CD4-positive, alpha-beta T cell (primary cell): ENCODE results near the gene R3HCC1L. TPM values are rescaled to one million over a fixed set of nuclear protein-coding genes. Genes with fewer than 3 reads are reported as not detected.

ENCODE experiments used
- ATAC-seq: fragments of 200-7000 bp; cut with Tn5 transposase; one replicate; pipeline ENCODE4 v1.10.0; 2022; ENCODE audit warnings: mild to moderate bottlenecking; ENCODE audit not compliant: poor library complexity
- CTCF ChIA-PET: fragments of 350-600 bp; sonication (Branson Sonifier 250); formaldehyde crosslinking; loops from one replicate; lab custom pipeline; 2021; ENCODE audit warnings: antibody characterized with exemption, inconsistent platforms; lab: Charles Lee
- POLR2A ChIA-PET: fragments of 350-600 bp; sonication (Branson Sonifier 250); formaldehyde crosslinking; loops from one replicate; lab custom pipeline; 2021; ENCODE audit warnings: antibody characterized with exemption, inconsistent platforms; lab: Charles Lee
- DNase-seq, 14 experiments: peaks; one replicate each; pipeline ENCODE4 v3.0.0-alpha.2; 2013 to 2020; ENCODE audit warnings: mixed read lengths in 2 of 14
- H3K27ac ChIP-seq, 2 donors: one replicate each; pipeline versions ENCODE4 v1.5.1 to v1.7.0; 2013; ENCODE audit warnings: low read length in 2 of 2, low read depth in 1 of 2, mild to moderate bottlenecking in 1 of 2
- H3K27me3 ChIP-seq, 2 experiments: 1 replicate in 1 of 2; 2 replicates in 1 of 2; pipeline versions ENCODE4 v1.6.1 to v1.7.0; 2013; ENCODE audit warnings: low read length in 2 of 2, control low read depth in 1 of 2, mild to moderate bottlenecking in 1 of 2, moderate library complexity in 1 of 2; ENCODE audit not compliant: insufficient read depth in 2 of 2, control insufficient read depth in 1 of 2
- H3K36me3 ChIP-seq: one replicate; pipeline ENCODE4 v1.6.1; 2013; ENCODE audit warnings: low read length, control low read depth; ENCODE audit not compliant: insufficient read depth
- H3K4me1 ChIP-seq: one replicate; pipeline ENCODE4 v1.6.1; 2013; ENCODE audit warnings: low read length, control low read depth; ENCODE audit not compliant: insufficient read depth
- H3K4me3 ChIP-seq: one replicate; pipeline ENCODE4 v1.5.1; 2013; ENCODE audit warnings: mild to moderate bottlenecking, low read length, moderate library complexity
- H3K9me3 ChIP-seq, 2 experiments: 1 replicate in 1 of 2; 2 replicates in 1 of 2; pipeline versions ENCODE4 v1.6.1 to v1.7.0; 2013; ENCODE audit warnings: low read length in 2 of 2, mild to moderate bottlenecking in 2 of 2, control low read depth in 1 of 2, moderate library complexity in 1 of 2; ENCODE audit not compliant: control insufficient read depth in 1 of 2, insufficient read depth in 1 of 2
- H3K27ac Mint-ChIP-seq: one replicate; pipeline ENCODE4 v1.8.0; 2020; ENCODE audit warnings: mixed read lengths
- H3K27me3 Mint-ChIP-seq: one replicate; pipeline ENCODE4 v1.8.0; 2021; ENCODE audit warnings: mixed read lengths
- H3K36me3 Mint-ChIP-seq: one replicate; pipeline ENCODE4 v1.8.0; 2021; ENCODE audit warnings: low read depth, mixed read lengths
- H3K4me1 Mint-ChIP-seq: one replicate; pipeline ENCODE4 v1.8.0; 2021; ENCODE audit warnings: low read depth, mixed read lengths
- H3K4me3 Mint-ChIP-seq: one replicate; pipeline ENCODE4 v1.8.0; 2020; ENCODE audit warnings: mild to moderate bottlenecking, mixed read lengths
- H3K9me3 Mint-ChIP-seq: one replicate; pipeline ENCODE4 v1.8.0; 2020; ENCODE audit warnings: mixed read lengths
- intact Hi-C, 2 experiments: fragments of 100-400 bp; cut with DNase I in 1 of 2; cut with micrococcal nuclease in 1 of 2; formaldehyde crosslinking; loops; one replicate each; pipeline versions ENCODE4 v1.15.1 to v1.9.0; 2023 to 2025; cut with DNase I, micrococcal nuclease
- total RNA-seq, 174 experiments: library from RNA in 2 of 174; stranded (reverse) in 2 of 174; gene quantifications; one replicate each; pipeline ENCODE4 v1.2.3 and lab custom pipeline; 2021 to 2026
- TF ChIP-seq, protein P1 (sequence below): fragments of 200-600 bp; IDR thresholded peaks from one replicate; pipeline ENCODE4 v1.8.0; 2022; ENCODE audit warnings: antibody characterized with exemption, mild to moderate bottlenecking

The R3HCC1L gene
- total RNA-seq, 2 experiments from 2014 or later, result 12.7 to 13.7 TPM

- CTCF ChIA-PET, result no interaction called here
- no peak for DNase-seq
Observed at GRCh38 chr10:98272656-98273055, 138.2 kb downstream of the R3HCC1L start.

GRCh38 chr10:98273057-98273850, 138.8 kb downstream of the R3HCC1L start:
- H3K27me3 Mint-ChIP-seq, result peaks cover 70% of the 10 kb centered on the region

More at GRCh38 chr10:98272656-98273055, 138.2 kb downstream of the R3HCC1L start:
- H3K9me3 ChIP-seq, result peaks cover 0 to 7% of the 10 kb centered on the region in 2 experiments
- H3K9me3 Mint-ChIP-seq, result no peaks in the 10 kb centered on the region
- peaks cover 18 to 31% of the 10 kb centered on the region in 2 experiments for H3K27me3 ChIP-seq
- no peak overlapping the region for H3K4me3 Mint-ChIP-seq
- H3K4me1 Mint-ChIP-seq, result peaks cover 3% of the 10 kb centered on the region
- H3K4me3 ChIP-seq, result no peak overlapping the region
- H3K36me3 Mint-ChIP-seq, result no peaks in the 10 kb centered on the region
- TF ChIP-seq, protein P1, sequence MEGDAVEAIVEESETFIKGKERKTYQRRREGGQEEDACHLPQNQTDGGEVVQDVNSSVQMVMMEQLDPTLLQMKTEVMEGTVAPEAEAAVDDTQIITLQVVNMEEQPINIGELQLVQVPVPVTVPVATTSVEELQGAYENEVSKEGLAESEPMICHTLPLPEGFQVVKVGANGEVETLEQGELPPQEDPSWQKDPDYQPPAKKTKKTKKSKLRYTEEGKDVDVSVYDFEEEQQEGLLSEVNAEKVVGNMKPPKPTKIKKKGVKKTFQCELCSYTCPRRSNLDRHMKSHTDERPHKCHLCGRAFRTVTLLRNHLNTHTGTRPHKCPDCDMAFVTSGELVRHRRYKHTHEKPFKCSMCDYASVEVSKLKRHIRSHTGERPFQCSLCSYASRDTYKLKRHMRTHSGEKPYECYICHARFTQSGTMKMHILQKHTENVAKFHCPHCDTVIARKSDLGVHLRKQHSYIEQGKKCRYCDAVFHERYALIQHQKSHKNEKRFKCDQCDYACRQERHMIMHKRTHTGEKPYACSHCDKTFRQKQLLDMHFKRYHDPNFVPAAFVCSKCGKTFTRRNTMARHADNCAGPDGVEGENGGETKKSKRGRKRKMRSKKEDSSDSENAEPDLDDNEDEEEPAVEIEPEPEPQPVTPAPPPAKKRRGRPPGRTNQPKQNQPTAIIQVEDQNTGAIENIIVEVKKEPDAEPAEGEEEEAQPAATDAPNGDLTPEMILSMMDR, result no peak
- intact Hi-C loops, result no loop called here
- peaks cover 7% of the 10 kb centered on the region for H3K4me1 ChIP-seq
- H3K27ac ChIP-seq, result no peak overlapping the region
- ATAC-seq, result no peak
- H3K36me3 ChIP-seq, result no peaks in the 10 kb centered on the region
- no peak overlapping the region for H3K27ac Mint-ChIP-seq
- peaks cover 69% of the 10 kb centered on the region for H3K27me3 Mint-ChIP-seq
- POLR2A ChIA-PET, result no interaction called here

GRCh38 chr10:98274562-98274961, 140.1 kb downstream of the R3HCC1L start:
- CTCF ChIA-PET, result no interaction called here
- intact Hi-C loops, result no loop called here

More at GRCh38 chr10:98273057-98273850, 138.8 kb downstream of the R3HCC1L start:
- no peaks in the 10 kb centered on the region for H3K9me3 Mint-ChIP-seq
- ChIA-PET POLR2A (no interaction called here), CTCF (no interaction called here)
- no peak overlapping the region for H3K27ac Mint-ChIP-seq
- Histone ChIP-seq H3K27me3 (peaks cover 16 to 29% of the 10 kb centered on the region in 2 experiments), H3K4me1 (peaks cover 4% of the 10 kb centered on the region), H3K27ac (no peak overlapping the region), H3K9me3 (peaks cover 0 to 7% of the 10 kb centered on the region in 2 experiments), H3K36me3 (no peaks in the 10 kb centered on the region), H3K4me3 (no peak overlapping the region)
- DNase-seq, result no peak
- no peaks in the 10 kb centered on the region for H3K36me3 Mint-ChIP-seq
- H3K4me3 Mint-ChIP-seq, result no peak overlapping the region
- H3K4me1 Mint-ChIP-seq, result peaks cover 3% of the 10 kb centered on the region
- no peak for ATAC-seq
- intact Hi-C loops, result no loop called here
- TF ChIP-seq, protein P1, result no peak

More at GRCh38 chr10:98274562-98274961, 140.1 kb downstream of the R3HCC1L start:
- H3K27ac ChIP-seq, result no peak overlapping the region
- H3K4me3 Mint-ChIP-seq, result no peak overlapping the region
- H3K36me3 ChIP-seq, result no peaks in the 10 kb centered on the region
- POLR2A ChIA-PET, result no interaction called here
- ATAC-seq (no peak), DNase-seq (no peak)
- TF ChIP-seq, protein P1, result no peak
- H3K36me3 Mint-ChIP-seq, result no peaks in the 10 kb centered on the region
- no peaks in the 10 kb centered on the region for H3K9me3 ChIP-seq
- H3K27me3 Mint-ChIP-seq, result peaks cover 66% of the 10 kb centered on the region
- no peak overlapping the region for H3K4me3 ChIP-seq
- H3K9me3 Mint-ChIP-seq, result peaks cover 2% of the 10 kb centered on the region
- H3K4me1 ChIP-seq, result no peaks in the 10 kb centered on the region
- peaks cover 6 to 19% of the 10 kb centered on the region in 2 experiments for H3K27me3 ChIP-seq
- H3K27ac Mint-ChIP-seq, result no peak overlapping the region
- H3K4me1 Mint-ChIP-seq, result no peaks in the 10 kb centered on the region
